Parathyroid adenoma (tissue), 2 donors: ENCODE results near the gene ANKDD1A.

Experiments used
- H2AFZ ChIP-seq: fragments of 300-600 bp; sonication (generic); one replicate; pipeline ENCODE4 v1.7.0; 2017; ENCODE audit warnings: antibody characterized with exemption, mild to moderate bottlenecking
- H3K27ac ChIP-seq: fragments of 300-600 bp; sonication (generic); one replicate; pipeline ENCODE4 v1.7.0; 2017
- H3K27me3 ChIP-seq: fragments of 300-600 bp; sonication (generic); one replicate; pipeline ENCODE4 v1.7.0; 2017; ENCODE audit warnings: low read length; ENCODE audit not compliant: control insufficient read depth, insufficient read depth
- H3K36me3 ChIP-seq: fragments of 300-600 bp; sonication (generic); one replicate; pipeline ENCODE4 v1.7.0; 2017; ENCODE audit warnings: low read length; ENCODE audit not compliant: control insufficient read depth, insufficient read depth
- H3K4me1 ChIP-seq: fragments of 300-600 bp; sonication (generic); one replicate; pipeline ENCODE4 v1.7.0; 2017; ENCODE audit warnings: control low read depth
- H3K4me2 ChIP-seq: fragments of 300-600 bp; sonication (generic); one replicate; pipeline ENCODE4 v1.7.0; 2017; ENCODE audit warnings: low read length
- H3K4me3 ChIP-seq: fragments of 300-600 bp; sonication (generic); one replicate; pipeline ENCODE4 v1.7.0; 2017; ENCODE audit warnings: low read depth, low read length
- H3K79me2 ChIP-seq: fragments of 300-600 bp; sonication (generic); one replicate; pipeline ENCODE4 v1.7.0; 2017; ENCODE audit warnings: control low read depth
- H3K9ac ChIP-seq: fragments of 300-600 bp; sonication (generic); one replicate; pipeline ENCODE4 v1.7.0; 2017; ENCODE audit warnings: mild to moderate bottlenecking
- H3K9me3 ChIP-seq: fragments of 300-600 bp; sonication (generic); one replicate; pipeline ENCODE4 v1.7.0; 2017; ENCODE audit warnings: low read length; ENCODE audit not compliant: control insufficient read depth
- TF ChIP-seq, protein P1 (sequence below): fragments of 300-600 bp; sonication (generic); IDR thresholded peaks from one replicate; pipeline ENCODE4 v1.7.0; 2017; ENCODE audit warnings: antibody characterized with exemption, mild to moderate bottlenecking
- donor health status: primary hyperparathyroidism.

The ANKDD1A gene

DNA sequence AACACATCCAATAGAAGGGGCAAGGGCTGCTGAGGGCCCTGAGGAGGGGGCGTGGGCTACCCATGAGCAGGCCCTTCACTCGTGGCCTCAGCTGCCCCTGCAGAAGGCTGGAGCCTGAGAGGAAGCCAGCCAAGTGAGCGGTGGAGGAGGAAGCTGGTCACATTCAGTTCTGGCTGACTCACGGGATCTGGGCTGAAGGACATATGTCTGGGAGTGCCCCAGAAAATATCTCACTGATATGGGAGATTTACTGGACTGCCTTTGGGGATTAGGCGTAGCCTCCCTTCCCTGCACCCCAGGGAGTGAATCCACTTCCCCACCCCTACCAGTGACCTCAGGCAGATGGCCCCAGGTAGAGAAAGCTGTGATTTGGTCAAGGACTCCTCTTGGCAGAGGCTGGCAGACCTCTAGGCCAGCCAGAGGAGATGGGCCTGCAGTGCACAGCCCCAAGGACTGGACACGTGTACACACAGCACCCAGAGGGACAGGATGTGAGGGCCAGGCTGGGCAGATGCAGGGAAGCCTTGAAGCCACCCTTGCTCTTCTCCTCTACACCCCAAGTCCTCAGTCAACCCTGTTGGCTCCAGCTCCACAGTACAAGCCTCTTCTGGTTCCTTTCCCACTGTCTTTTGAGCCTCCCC is 14.2 kb upstream of the ANKDD1A start:
- H3K9ac ChIP-seq, result no peak overlapping the region
- H3K79me2 ChIP-seq, result no peaks in the 10 kb centered on the region
- no peaks in the 10 kb centered on the region for H3K36me3 ChIP-seq
- no peaks in the 10 kb centered on the region for H3K9me3 ChIP-seq
- H3K27ac ChIP-seq, result peak overlapping the region; percentile 19
- TF ChIP-seq, protein P1, sequence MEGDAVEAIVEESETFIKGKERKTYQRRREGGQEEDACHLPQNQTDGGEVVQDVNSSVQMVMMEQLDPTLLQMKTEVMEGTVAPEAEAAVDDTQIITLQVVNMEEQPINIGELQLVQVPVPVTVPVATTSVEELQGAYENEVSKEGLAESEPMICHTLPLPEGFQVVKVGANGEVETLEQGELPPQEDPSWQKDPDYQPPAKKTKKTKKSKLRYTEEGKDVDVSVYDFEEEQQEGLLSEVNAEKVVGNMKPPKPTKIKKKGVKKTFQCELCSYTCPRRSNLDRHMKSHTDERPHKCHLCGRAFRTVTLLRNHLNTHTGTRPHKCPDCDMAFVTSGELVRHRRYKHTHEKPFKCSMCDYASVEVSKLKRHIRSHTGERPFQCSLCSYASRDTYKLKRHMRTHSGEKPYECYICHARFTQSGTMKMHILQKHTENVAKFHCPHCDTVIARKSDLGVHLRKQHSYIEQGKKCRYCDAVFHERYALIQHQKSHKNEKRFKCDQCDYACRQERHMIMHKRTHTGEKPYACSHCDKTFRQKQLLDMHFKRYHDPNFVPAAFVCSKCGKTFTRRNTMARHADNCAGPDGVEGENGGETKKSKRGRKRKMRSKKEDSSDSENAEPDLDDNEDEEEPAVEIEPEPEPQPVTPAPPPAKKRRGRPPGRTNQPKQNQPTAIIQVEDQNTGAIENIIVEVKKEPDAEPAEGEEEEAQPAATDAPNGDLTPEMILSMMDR, result no peak
- no peaks in the 10 kb centered on the region for H3K27me3 ChIP-seq
- peaks cover 2% of the 10 kb centered on the region for H3K4me1 ChIP-seq
- H3K4me2 ChIP-seq, result no peak overlapping the region
- no peak overlapping the region for H3K4me3 ChIP-seq
- H2AFZ ChIP-seq, result peak overlapping the region; percentile 5

DNA sequence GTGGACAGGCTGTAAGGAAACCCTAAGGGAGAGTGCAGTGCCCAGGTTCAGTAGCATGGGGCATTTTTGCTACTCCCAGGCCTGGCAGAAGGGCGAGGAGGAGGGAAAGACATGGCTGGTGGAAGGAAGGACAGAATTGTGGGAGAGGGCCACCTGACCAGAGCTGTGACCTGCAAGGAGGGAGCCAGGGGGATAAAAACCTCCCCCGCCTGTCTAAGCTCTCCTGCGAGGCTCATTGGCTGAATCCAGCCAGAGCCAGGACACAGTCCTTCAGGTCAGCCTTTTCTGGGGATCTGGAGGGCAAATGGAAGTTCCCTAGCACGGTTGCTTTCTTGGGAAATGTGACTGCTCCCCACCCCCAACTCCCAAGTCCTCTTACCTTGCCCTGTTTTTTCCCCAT is 13.3 kb upstream of the ANKDD1A start:
- no peak overlapping the region for H3K4me3 ChIP-seq
- no peak overlapping the region for H3K4me2 ChIP-seq
- no peak overlapping the region for H3K9ac ChIP-seq
- H3K27me3 ChIP-seq, result no peaks in the 10 kb centered on the region
- TF ChIP-seq, protein P1, result no peak
- H2AFZ ChIP-seq, result no peak overlapping the region
- no peaks in the 10 kb centered on the region for H3K36me3 ChIP-seq
- no peak overlapping the region for H3K27ac ChIP-seq
- no peaks in the 10 kb centered on the region for H3K9me3 ChIP-seq
- peaks cover 2% of the 10 kb centered on the region for H3K4me1 ChIP-seq
- H3K79me2 ChIP-seq, result no peaks in the 10 kb centered on the region

DNA sequence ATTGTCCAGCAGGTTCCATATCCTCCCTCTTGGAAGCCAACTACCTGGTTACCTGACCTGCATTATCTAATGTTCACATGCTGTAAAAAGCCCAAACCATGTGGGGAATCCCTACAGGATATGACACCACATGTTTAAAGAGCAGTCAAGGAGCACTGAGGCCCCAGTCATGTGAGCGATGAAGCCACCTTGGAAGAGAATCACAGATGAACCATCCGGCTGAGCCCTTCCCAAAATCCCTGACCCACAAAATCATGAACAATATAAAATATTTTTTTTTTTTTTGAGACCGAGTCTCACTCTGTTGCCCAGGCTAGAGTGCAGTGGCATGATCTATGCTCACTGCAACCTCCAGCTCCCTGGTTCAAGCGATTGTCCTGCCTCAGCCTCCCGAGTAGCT is 10.6 kb upstream of the ANKDD1A start:
- TF ChIP-seq, protein P1, result no peak
- Histone ChIP-seq H3K4me3 (no peak overlapping the region), H3K9me3 (no peaks in the 10 kb centered on the region), H3K36me3 (no peaks in the 10 kb centered on the region), H3K27me3 (no peaks in the 10 kb centered on the region), H3K9ac (no peak overlapping the region), H3K4me2 (no peak overlapping the region), H3K79me2 (no peaks in the 10 kb centered on the region), H3K27ac (no peak overlapping the region), H2AFZ (no peak overlapping the region), H3K4me1 (peaks cover 2% of the 10 kb centered on the region)

DNA sequence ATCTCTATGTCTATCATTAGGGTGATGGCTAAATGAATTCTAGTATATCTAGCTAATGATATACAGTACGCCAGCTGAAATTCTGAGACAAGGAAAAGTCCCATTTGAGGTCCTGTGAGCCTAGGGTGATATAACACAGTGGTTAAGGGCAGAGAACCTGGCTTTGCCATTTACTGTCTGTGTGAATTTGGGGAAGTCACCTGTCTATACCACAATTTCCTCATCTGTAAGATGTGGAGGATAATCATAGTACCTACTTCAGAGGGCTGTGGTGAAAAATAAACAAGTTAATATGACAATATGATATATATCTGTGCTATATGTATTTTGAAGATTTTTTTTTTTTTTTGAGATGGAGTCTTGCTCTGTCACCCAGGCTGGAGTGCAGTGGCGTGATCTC is 9.8 kb upstream of the ANKDD1A start:
- Histone ChIP-seq H3K79me2 (no peaks in the 10 kb centered on the region), H3K9ac (no peak overlapping the region), H3K9me3 (no peaks in the 10 kb centered on the region), H3K4me3 (no peak overlapping the region), H3K27me3 (no peaks in the 10 kb centered on the region), H2AFZ (no peak overlapping the region), H3K27ac (no peak overlapping the region), H3K4me2 (no peak overlapping the region), H3K36me3 (no peaks in the 10 kb centered on the region), H3K4me1 (peaks cover 2% of the 10 kb centered on the region)
- TF ChIP-seq, protein P1, result no peak

DNA sequence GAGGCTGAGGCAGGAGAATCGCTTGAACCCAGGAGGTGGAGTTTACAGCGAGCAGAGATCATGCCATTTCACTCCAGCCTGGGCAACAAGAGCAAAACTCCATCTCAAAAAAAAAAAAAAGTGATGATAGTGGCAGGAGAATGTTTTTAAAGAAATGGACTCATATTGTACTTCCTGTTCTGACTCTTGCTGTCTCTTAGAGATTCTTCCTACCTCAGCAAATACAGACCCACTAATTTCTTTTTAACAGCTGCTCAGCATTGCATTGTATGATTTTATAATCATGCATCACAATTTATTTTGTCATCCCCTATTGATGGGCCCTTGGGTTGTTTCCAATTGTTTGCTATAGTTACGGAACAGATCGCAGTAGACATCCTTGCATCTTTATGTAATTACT is 8.8 kb upstream of the ANKDD1A start:
- no peak overlapping the region for H3K27ac ChIP-seq
- no peaks in the 10 kb centered on the region for H3K36me3 ChIP-seq
- TF ChIP-seq, protein P1, result no peak
- H3K9me3 ChIP-seq, result no peaks in the 10 kb centered on the region
- no peak overlapping the region for H3K9ac ChIP-seq
- H3K27me3 ChIP-seq, result no peaks in the 10 kb centered on the region
- H3K79me2 ChIP-seq, result no peaks in the 10 kb centered on the region
- no peak overlapping the region for H3K4me2 ChIP-seq
- H3K4me3 ChIP-seq, result no peak overlapping the region
- H3K4me1 ChIP-seq, result no peaks in the 10 kb centered on the region
- H2AFZ ChIP-seq, result no peak overlapping the region
